GM18505 (cell line): ENCODE data around the gene LYZL2.
"Not testable (repeated sequence)": the region's sequence is repeated elsewhere in the genome, so short reads cannot be mapped to it uniquely, and the experiment has no call there.

Experiments used
- ATAC-seq: cut with Tn5 transposase; IDR thresholded peaks from one replicate; pipeline ENCODE4 v1.9.1; 2021; ENCODE audit not compliant: unreplicated experiment
- POLR2A ChIP-seq: IDR thresholded peaks from 4 replicates; pipeline ENCODE4 v1.6.1; 2011; ENCODE audit warnings: borderline replicate concordance; ENCODE audit not compliant: insufficient read depth, insufficient read length; ENCODE audit errors: extremely low read depth

Gene LYZL2

DNA sequence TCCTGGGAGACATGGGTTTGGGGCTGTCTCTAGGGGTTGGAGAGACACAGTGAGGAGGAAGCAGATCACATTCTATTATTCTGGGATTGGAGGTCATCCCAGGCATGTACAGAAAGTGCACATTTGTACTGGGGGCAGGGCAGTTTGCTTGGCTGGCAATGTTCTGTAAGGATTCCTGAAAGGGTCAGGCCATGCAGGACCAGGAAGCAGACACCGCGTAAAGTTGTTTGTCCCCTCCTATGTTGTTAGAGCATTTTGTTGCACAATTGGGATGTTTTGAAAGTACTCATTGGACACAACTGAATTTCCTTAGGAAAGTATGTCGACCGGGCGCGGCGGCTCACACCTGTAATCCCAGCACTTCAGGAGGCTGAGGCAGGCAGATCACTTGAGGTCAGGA is 12.5 kb downstream of the LYZL2 start:
- no peak for TF ChIP-seq POLR2A
- no peak for ATAC-seq

DNA sequence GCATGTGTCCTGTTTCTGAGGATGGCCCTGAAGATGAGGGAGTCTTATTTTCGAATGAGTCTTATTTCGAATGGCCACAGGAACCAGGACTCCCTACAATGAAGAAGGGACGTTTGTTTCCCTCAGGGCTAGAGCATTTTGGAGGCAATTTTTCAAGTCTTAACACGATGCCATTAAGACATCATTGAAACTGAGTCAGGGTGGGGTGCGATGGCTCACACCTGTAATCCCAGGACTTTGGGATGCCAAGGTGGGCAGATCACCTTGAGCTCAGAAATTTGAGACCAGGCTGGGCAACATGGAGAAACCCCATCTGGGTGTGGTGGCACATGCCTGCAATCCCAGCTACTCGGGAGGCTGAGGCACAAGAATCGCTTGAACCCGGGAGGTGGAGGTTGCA is 18.5 kb downstream of the LYZL2 start:
- not testable (repeated sequence) for ATAC-seq

DNA sequence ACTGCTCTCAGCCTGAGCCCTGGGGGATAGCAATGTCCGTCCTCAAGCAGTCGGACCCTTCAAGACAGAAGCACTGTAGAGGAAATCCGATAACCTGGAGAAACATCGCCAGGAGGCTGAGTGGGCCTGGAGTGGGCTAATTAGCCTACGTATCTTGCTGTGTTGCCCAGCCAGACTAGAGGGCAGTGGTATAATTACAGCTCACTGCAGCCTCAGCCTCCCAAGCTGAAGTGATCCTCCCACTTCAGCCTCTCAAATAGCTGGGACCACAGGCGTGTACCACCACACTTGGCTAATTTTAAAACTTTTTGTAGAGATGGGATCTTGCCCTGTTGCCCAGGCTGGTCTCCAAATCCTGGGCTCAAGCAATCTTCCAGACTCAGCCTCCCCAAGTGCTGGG is 21.7 kb downstream of the LYZL2 start:
- ATAC-seq: no peak
- no peak for TF ChIP-seq POLR2A

DNA sequence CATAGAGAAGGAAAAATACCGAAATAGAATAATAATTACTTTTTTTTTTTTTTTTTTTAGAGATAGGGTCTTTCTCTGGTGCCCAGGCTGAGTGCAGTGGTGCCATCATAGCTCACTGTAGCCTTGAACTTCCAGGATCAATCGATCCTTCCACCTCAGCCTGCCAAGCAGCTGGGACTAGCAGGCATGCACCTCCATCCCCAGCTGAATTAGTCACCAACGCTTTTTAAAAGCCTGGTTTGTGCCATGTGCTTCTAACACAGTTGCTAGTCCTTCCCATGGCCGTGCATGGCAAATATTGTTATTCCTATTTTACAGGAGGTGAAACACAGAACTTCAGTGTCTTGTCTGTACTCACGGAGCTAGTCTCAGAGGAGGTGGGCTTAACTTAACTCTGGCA is 23.2 kb downstream of the LYZL2 start:
- no peak for TF ChIP-seq POLR2A
- no peak for ATAC-seq

DNA sequence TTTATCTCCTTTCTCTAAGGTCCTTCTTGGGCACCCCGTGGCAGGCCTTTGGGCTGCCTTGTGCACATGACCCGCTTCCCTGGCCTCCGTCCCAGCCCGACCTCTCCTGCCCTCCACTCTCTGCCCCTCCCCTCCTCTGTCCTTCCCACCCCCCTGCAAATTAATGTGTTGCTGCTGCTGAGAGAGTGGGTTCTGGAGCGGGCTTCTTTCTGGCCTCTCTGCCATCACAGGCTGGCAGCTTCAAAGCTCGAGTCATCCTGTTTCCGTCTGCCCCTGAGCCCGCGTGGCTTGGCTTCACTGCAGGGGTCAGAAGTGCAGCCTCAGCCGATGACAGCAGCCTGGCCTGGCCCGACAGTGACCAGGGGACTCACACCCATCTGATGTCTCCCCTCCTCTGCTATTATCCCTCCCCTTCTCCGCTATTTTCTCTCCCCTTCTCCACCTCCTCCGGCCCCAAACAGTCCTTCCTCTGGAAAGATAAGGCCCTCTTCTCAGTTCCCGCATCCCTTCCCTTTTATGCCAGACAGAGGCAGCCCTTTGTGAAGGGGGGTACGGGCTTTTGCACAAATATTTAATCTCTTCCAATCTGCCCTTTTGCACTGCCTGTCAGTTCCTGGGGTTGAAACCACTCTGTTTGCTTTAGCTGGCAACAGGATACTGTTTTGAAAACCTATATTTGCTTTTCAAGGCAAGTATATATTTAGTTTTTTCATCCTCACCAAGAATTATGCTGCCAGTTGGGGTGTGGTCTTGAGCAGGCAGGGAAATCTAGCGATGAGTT is 24.0 kb downstream of the LYZL2 start:
- not testable (repeated sequence) for ATAC-seq

DNA sequence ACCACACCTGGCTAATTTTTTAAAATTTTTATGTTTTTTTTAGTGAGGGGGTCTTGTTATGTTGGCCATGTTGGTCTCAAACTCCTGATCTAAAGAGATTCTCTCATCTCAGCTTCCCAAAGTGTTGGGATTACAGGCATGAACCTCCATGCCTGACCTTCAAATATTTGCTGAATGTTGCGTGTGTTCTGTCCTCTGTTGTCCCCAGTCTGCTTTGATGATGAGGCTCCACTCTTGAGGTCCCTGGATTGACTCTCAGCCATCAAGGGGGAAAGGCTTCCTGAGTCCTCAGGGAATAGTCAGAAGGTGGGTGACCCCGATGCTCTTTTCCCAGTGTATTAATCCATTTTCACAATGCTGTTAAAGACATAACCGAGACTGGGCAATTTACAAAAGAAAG is 26.0 kb downstream of the LYZL2 start:
- no peak for ATAC-seq
- TF ChIP-seq POLR2A: no peak

DNA sequence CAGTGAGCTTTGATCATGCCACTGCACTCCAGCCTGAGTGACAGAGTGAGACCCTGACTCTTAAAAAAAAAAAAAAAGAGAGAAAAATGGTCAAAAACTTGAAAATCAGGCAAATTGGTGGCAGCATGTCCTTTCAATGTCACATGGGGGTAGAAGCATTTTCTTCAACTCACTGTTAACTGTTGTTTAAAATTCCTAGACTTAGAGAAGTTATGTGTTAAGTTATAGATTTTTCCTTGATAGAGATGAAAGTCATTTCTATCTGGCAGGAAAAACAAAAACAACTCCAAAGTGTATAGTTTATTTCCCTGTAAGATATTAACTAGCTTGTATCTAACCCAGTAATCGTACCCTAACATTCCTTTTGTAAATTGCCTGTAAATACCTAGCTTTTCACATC is 26.8 kb downstream of the LYZL2 start:
- no peak for ATAC-seq
- no peak for TF ChIP-seq POLR2A

DNA sequence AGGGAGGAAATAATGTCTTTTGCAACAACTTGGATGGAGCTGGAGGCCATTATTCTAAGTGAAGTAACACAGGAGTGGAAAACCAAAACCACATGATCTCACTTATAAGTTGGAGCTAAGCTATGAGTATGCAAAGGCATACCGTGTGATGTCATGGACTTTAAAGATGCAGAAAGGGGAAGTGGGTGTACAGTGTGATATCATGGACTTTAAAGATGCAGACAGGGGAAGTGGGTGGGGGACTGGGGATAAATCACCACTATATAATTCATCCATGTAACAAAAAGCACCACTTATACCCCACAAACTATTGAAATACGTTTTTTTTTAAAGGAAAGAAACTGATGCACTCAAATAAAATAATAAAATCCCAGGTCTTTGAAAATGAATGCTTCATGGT is 29.5 kb downstream of the LYZL2 start:
- ATAC-seq: no peak
- TF ChIP-seq POLR2A: no peak

DNA sequence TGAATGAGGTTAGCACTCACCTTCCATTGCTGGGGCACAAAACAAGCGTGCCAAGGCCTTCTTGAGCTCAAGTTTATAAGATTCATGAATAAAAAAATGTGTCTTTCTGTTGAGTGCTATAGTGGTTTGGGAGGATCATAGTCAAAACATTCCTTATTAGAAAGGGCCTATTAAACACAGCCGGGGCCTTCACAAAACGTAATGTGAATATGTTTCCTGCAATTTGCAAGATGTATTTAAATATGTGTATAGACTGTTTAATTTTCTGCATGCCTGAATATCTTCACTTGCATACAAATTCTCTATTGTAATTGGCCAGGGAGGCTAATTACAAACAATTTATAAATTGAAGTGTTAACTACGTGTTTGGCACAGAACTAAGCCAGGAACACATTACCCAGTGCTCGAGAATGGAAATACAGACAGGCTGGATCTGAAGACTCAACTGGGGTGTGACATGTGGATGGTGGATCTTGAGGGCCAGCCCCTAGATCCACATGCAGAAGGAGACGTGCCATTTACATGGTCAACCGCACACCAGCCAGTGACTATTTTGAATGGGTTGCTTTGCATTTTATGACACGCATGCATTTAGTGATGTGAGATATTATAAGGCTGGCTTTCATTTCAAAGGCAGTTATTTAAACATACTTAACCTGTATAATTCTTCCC is 31.3 kb downstream of the LYZL2 start:
- no peak for TF ChIP-seq POLR2A
- ATAC-seq: no peak

DNA sequence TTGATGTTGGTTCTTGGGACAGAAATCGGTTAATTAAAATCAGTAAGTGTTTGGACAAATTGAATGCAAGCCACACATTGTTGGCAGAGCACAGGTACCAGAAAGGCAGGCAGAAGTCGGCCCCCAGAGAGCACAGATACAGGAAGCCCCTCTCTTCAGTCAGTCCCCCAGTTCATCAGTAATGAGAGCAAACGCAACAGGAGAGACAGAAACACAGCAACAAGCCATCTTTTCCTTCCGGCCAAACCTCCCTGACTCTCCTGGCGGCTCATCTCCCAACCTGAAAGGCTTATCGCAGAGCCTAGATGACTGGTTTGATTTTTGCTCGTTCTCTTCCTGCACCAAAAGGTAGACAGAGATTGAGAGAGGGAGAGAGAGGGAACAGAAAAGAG is 32.1 kb downstream of the LYZL2 start:
- not testable (repeated sequence) for ATAC-seq

DNA sequence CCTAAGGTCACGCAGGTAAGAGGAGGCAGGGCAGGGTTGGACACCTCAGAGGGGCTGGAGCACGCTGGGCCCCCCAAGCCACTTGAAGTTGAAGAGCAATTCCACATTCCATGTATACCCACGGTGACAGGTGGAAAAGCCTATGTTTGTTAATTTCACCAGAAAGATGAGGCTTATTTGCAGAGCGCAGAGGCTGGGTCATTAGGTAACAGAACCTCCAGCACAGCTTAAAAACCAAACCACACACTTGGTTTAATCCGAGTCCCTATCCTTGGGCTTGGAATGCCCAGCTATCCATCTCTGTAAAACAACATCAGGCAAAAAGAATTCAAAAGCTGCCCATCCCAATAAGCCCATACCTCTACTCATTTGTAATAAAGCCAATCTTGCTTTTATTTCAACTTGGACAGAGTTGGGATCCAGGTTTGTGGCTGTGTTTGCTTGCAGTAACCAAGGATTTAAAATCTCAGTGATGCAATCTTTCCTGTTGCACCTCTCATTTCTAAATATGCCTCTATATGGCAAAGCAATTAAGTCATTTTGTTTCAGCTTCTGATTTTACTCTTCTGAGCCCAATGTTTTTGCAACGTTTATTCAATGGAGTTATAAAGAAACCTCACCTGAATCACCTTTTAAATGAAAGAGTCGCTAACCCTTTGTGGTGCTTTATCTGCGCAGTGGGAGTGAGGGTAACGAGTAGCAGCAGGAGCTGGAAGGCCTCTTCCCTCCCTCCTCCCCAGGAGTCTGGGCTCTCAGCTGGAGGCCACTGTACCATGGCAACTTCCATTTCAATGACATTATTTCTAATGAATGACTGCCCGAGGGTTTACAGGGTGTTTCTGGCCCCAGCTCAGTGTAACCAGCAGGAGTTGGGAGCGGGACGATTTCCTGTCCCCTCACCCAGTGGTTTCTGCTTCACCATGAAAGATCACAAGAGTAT is 32.8 kb downstream of the LYZL2 start:
- not testable (repeated sequence) for ATAC-seq

DNA sequence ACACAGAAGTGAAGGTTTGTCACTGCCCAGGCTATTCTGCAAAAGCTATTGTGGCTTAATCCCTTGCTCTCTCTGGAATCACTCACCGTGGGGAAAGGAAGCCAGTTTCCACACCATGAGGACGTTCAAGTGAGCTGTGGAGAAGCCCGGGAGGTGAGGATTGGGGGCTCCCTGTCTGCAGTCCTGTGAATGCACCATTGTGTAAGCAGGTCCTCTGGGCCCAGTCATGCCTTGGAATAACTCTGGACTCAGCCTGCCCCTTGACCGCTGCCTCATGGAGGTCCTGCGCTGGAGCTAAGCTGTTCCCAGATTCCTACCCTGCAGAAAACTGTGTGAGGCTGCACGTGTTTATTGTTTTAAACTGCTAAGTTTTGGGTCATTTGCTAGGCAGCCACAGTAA is 33.5 kb downstream of the LYZL2 start:
- TF ChIP-seq POLR2A: no peak
- no peak for ATAC-seq

DNA sequence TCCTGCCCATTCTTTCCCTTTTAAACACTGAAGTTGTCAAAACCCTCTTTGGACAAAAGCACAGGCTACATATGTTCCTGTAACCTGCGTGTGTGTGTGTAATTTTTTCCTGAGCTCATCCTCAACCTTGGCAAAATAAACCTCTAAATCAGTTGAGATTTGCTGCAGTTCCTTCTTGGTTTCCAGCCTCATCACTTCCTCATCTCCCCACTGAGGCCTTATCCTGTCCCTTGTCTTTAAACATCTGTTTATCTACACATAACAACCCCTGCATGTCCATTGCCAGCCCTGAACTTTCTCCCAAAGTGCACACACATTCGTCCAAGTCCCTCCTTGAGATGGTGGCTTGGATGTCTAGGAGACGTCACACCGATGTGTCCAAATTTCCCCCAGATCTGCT is 35.5 kb downstream of the LYZL2 start:
- TF ChIP-seq POLR2A: no peak
- ATAC-seq: no peak

DNA sequence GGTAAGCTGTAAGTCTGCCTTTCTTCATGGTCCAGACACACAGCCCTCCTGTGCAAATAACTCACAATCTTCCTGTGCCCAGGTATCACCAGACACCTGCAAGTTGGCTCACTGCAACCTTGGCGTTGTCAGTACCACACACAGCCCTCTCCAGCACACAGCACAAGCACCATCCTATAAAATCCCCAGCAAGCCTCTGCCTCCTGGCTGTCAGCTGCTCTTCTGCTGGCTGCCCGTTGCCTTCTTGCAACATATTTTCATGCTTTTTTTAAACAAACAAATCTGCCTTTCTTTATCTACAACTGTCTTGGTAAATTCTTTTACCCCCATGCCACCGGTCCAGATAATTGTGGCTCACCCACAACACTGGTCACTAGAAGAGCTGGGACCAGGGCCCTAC is 36.8 kb downstream of the LYZL2 start:
- not testable (repeated sequence) for ATAC-seq

DNA sequence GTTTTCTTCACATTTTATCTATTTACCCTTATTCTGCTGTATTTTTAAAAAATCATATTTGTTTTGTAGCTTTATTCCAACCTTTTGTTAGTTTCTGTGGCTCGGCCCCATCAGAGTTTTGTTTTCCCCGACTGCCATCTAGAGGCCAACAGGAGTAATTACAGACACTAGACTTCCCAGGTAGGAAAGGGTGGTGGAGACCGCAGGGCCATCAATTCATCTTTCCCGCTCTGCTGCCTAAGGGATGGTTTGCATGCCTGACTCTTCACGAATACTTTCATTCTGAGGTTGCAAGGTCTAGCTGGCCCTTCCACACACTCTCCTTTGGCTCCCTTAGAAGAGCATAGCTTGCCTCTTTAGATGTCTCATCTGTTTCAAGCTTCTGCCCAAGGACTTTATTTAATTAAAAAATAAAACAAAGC is 38.3 kb downstream of the LYZL2 start:
- no peak for TF ChIP-seq POLR2A
- no peak for ATAC-seq
